Osteoblast (primary cell): ENCODE measurements around the gene STXBP2. TPM values are rescaled to one million over a fixed set of nuclear protein-coding genes. Genes with fewer than 3 reads are reported as not detected.

Source experiments
- DNase-seq: peaks from one replicate; pipeline ENCODE4 v3.0.0; 2011; ENCODE audit warnings: low spot score, mixed read lengths; ENCODE audit not compliant: insufficient read length; ENCODE audit errors: missing footprints
- H2AFZ ChIP-seq: 2 replicates; pipeline ENCODE4 v1.6.0; 2011; ENCODE audit warnings: mild to moderate bottlenecking, low read length
- H3K27ac ChIP-seq: 2 replicates; pipeline ENCODE4 v1.5.1; 2011; ENCODE audit warnings: mild to moderate bottlenecking, low read depth, low read length, moderate library complexity
- H3K27me3 ChIP-seq: 2 replicates; pipeline ENCODE4 v1.6.0; 2012; ENCODE audit warnings: mild to moderate bottlenecking, control low read depth, inconsistent platforms, low read length, moderate library complexity; ENCODE audit not compliant: insufficient read depth
- H3K36me3 ChIP-seq: 2 replicates; pipeline ENCODE4 v1.5.1; 2011; ENCODE audit warnings: mild to moderate bottlenecking, low read length, control low read depth, moderate library complexity; ENCODE audit not compliant: insufficient read depth
- H3K4me1 ChIP-seq: 2 replicates; pipeline ENCODE4 v1.5.1; 2011; ENCODE audit warnings: mild to moderate bottlenecking, low read length, control low read depth, moderate library complexity; ENCODE audit not compliant: insufficient read depth
- H3K4me2 ChIP-seq: 2 replicates; pipeline ENCODE4 v1.6.0; 2011; ENCODE audit warnings: mild to moderate bottlenecking, low read length; ENCODE audit not compliant: insufficient read depth
- H3K4me3 ChIP-seq: fragments of 200-600 bp; sonication (generic); 3 replicates; pipeline ENCODE4 v1.5.1; 2012; ENCODE audit warnings: mild to moderate bottlenecking, low read length, inconsistent platforms; ENCODE audit not compliant: insufficient read depth
- H3K79me2 ChIP-seq: 2 replicates; pipeline ENCODE4 v1.6.0; 2012; ENCODE audit warnings: mild to moderate bottlenecking, low read length, control low read depth, inconsistent platforms; ENCODE audit not compliant: insufficient read depth
- H3K9me3 ChIP-seq: 2 replicates; pipeline ENCODE4 v1.5.1; 2011; ENCODE audit warnings: low read depth, low read length, control low read depth
- H4K20me1 ChIP-seq: 2 replicates; pipeline ENCODE4 v1.6.0; 2012; ENCODE audit warnings: mild to moderate bottlenecking, low read length, control low read depth; ENCODE audit not compliant: insufficient read depth
- CTCF ChIP-seq: IDR thresholded peaks from 2 replicates; pipeline ENCODE4 v1.5.1; 2011; ENCODE audit warnings: mild to moderate bottlenecking, low read depth, low read length, moderate library complexity; ENCODE audit errors: extremely low read depth
- total RNA-seq: library from RNA; depleted of rRNA; stranded (reverse); fragments of >200 nt; gene quantifications from 2 replicates; pipeline ENCODE4 v1.2.3, GENCODE V29; 2012

STXBP2 gene
- total RNA-seq, 1 donor: 3.3 TPM

GRCh38 chr19:7668842-7669241 is 31.9 kb downstream of the STXBP2 start, which contains the start of gene RETN:
Gene RETN (plus strand): TSS chr19:7669049. CDS start chr19:7669327, 278 bp downstream.
- no peak within 1 kb of the TSS for H3K4me2 ChIP-seq
- H4K20me1 ChIP-seq: no peaks in the 10 kb centered on the region
- H3K4me3 ChIP-seq: no peak within 1 kb of the TSS
- no peaks in the 10 kb centered on the region for H3K4me1 ChIP-seq
- H2AFZ ChIP-seq: no peak within 1 kb of the TSS
- H3K79me2 ChIP-seq: no peaks in the 10 kb centered on the region
- no peak within 1 kb of the TSS for H3K27ac ChIP-seq
- H3K27me3 ChIP-seq: no peaks in the 10 kb centered on the region
- DNase-seq: peak; percentile 60
- no peaks in the 10 kb centered on the region for H3K9me3 ChIP-seq
- no peak for TF ChIP-seq CTCF
- no peaks in the 10 kb centered on the region for H3K36me3 ChIP-seq

- Histone ChIP-seq H3K36me3 (no peaks in the 10 kb centered on the region), H3K9me3 (no peaks in the 10 kb centered on the region), H3K27ac (no peak overlapping the region), H3K27me3 (no peaks in the 10 kb centered on the region), H3K4me2 (no peak overlapping the region), H3K4me1 (no peaks in the 10 kb centered on the region), H4K20me1 (no peaks in the 10 kb centered on the region), H2AFZ (no peak overlapping the region), H3K79me2 (no peaks in the 10 kb centered on the region), H3K4me3 (no peak overlapping the region)
- peak; percentile 58 for DNase-seq
- no peak for TF ChIP-seq CTCF
Measured at GRCh38 chr19:7669641-7670040, 32.7 kb downstream of the STXBP2 start.

GRCh38 chr19:7670150-7670783 is 33.4 kb downstream of the STXBP2 start:
- Histone ChIP-seq H3K27me3 (no peaks in the 10 kb centered on the region), H3K4me1 (no peaks in the 10 kb centered on the region), H4K20me1 (no peaks in the 10 kb centered on the region), H3K27ac (no peak overlapping the region), H3K79me2 (no peaks in the 10 kb centered on the region), H3K9me3 (no peaks in the 10 kb centered on the region), H2AFZ (no peak overlapping the region), H3K4me3 (no peak overlapping the region), H3K36me3 (no peaks in the 10 kb centered on the region), H3K4me2 (no peak overlapping the region)
- no peak for TF ChIP-seq CTCF
- DNase-seq: peak; percentile 82

GRCh38 chr19:7670790-7671189 is 33.9 kb downstream of the STXBP2 start:
- H3K27ac ChIP-seq: no peak overlapping the region
- peak; percentile 62 for DNase-seq
- no peaks in the 10 kb centered on the region for H3K36me3 ChIP-seq
- H3K4me2 ChIP-seq: no peak overlapping the region
- H3K79me2 ChIP-seq: no peaks in the 10 kb centered on the region
- no peaks in the 10 kb centered on the region for H4K20me1 ChIP-seq
- no peaks in the 10 kb centered on the region for H3K4me1 ChIP-seq
- no peaks in the 10 kb centered on the region for H3K9me3 ChIP-seq
- no peak for TF ChIP-seq CTCF
- H3K4me3 ChIP-seq: no peak overlapping the region
- H3K27me3 ChIP-seq: no peaks in the 10 kb centered on the region
- no peak overlapping the region for H2AFZ ChIP-seq
